ENCODE data around the gene CNOT4.
A peak's percentile ranks its signal among the peaks of the same experiment; 100 is the strongest.

CNOT4 gene, protein sequence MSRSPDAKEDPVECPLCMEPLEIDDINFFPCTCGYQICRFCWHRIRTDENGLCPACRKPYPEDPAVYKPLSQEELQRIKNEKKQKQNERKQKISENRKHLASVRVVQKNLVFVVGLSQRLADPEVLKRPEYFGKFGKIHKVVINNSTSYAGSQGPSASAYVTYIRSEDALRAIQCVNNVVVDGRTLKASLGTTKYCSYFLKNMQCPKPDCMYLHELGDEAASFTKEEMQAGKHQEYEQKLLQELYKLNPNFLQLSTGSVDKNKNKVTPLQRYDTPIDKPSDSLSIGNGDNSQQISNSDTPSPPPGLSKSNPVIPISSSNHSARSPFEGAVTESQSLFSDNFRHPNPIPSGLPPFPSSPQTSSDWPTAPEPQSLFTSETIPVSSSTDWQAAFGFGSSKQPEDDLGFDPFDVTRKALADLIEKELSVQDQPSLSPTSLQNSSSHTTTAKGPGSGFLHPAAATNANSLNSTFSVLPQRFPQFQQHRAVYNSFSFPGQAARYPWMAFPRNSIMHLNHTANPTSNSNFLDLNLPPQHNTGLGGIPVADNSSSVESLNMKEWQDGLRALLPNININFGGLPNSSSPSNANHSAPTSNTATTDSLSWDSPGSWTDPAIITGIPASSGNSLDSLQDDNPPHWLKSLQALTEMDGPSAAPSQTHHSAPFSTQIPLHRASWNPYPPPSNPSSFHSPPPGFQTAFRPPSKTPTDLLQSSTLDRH

DNA sequence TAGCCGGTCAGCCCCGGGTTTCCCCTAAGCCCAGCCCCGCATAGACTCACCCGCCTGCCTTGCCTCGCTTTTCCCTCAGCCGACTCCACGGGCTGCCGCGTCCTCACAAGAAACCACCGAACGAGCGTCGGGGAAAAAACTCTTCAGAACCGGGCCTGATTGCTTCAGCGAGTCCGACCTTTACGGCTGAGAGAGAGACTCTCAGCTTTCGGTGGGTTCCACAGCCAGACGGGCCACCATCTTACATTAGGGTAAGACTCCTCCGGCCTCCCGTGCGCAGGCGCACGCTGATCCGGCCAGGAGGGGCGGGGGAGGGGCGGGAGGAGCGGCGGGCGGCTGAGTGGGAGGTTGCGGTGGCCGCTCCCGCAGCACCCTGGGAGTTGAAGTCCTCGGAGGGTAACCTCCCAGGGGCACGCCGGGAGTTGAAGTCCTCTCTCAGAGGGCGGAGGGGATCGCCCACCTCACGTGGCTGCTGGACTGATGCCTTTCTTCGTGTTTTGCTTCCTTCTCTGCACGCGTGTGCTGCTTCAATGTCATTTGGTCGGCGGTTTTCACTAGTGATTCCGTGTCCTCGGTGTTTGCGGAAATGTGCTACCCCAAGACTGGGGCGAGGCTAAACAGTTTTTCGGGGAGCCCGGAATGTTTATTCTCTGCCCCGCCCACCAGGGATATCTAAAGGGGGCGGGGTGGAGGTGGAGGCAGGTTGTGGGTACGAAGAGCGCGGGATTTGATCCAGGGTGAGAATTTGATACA, at the start of gene CNOT4:
CNOT4 (minus strand) TSS at position 264 of the 753 bp plus-strand sequence. CDS start 71,771 bp downstream, outside the sequence.
- peak; percentile 94 for DNase-seq

DNA sequence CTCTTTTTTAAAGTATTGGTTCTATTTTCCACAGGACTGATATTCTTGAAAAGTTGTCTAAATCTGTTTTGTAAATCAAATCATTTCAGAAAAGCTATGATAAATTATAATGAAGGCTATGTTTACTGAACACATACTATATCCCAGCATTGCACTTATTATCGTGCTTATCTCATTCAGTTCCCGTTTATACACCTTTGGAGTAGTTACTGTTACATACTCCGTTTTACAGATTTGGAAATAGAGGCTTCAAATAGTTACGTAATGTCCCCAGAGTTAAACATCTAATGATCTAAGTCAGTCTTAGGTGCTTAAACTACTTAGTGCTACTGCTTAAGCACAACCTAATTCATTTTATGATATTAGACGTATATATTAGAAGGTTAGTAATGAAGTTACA, 49.0 kb upstream of the CNOT4 start:
- no peak for DNase-seq

DNA sequence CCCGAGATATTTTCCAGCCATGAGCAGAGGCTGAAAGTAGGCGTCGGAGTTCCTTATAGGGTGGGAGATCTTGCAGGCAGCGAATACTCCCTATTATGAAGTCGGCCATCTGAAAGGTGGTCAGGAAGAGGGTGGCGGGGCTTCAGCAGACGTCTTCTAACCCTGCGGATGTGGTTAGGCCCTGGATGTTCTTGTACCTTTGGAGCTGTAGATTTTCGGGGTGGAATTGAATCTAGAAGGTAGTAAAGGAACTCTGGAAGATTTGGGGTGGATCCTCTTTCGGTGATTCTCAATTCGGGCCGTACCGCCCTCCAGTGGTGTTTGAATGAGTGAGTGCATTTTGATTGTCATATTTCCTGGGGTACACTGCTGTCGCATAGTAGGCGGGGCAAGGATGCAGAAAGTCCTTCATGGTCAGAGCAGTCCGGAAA, 48.5 kb upstream of the CNOT4 start:
- peak; percentile 64 for DNase-seq

DNA sequence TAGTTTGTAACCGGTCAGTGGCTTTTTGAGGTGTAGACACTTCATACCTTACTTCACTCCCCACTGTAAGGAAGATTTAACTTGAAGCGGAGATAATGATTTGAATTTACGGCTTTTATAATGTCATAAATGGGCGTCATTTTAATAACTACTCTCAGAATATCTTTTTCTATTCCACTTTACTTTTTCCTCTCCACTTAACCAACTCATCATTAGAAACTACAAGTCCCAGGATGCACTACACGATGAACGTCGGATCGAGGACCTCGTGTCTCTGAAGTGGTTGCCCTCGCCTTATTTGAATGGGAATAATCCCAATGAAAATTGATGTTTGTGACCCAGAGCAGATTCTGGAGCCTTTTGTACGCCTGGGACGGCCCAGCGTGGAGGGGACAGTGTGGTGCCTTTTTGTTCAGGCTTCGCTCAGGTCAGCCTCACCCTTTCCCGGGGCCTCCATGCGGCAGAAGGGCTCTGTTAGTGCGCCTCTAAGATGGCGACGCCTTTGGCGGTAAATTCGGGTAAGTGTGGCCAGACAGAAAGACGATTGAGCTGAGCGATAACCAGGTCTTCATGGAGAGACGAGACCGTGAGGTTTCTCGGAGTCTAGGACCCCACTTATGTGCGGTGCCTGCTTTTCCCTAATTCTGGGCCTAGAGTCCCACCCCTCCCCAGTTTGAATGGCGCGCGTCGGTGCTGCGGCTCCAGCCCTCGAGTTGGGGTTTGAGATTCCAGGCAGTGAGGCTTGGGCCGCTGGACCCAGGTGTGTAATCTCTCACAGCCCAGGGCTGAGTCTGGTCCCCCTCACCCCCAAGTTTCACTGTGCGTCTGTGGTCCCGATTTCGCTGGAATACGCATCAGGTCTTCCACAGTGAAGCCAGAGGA, 47.8 kb upstream of the CNOT4 start, which contains the start of gene NUP205:
NUP205 (plus strand) TSS at position 463 of the 882 bp plus-strand sequence; CDS start at position 491, 28 bp downstream.
- DNase-seq: peak; percentile 81

DNA sequence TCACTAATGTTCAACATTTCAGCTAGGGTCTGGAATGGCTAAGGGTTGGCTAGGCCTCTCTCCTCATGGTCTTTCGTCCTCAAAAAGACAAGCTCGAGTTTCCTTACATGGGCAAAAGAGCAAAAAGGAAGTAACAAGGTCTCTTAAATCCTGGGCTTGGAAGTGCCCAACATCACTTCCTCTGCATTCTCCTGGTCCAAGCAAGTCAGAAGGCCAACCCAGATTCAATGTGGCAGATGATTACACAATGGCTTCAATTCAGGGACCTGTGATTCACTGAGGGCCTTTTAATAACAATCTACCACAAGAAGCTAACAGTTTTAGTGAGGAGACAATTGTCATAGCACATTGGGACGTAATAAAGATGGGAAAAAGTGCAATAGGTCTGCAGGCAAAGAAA, 43.4 kb upstream of the CNOT4 start:
- DNase-seq: no peak

DNA sequence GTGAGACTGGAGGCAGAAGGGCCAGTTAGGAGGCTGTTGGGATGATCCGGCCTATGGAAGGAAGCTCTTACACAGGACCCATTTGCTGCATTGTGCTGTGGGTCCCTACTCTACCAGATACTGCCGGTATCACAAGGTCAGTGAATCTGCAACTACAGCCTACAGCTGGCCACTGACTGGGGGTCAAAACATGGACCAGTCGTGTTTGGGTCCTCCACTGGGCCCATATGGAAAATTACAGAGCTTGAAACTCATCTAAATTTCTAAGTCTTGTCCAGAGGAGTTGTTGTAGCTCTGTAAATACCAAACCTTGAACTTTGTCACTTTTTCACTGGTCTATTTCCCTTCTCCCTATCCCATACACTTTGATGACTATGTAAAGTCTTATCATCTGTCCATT, 42.2 kb upstream of the CNOT4 start:
- DNase-seq: no peak

DNA sequence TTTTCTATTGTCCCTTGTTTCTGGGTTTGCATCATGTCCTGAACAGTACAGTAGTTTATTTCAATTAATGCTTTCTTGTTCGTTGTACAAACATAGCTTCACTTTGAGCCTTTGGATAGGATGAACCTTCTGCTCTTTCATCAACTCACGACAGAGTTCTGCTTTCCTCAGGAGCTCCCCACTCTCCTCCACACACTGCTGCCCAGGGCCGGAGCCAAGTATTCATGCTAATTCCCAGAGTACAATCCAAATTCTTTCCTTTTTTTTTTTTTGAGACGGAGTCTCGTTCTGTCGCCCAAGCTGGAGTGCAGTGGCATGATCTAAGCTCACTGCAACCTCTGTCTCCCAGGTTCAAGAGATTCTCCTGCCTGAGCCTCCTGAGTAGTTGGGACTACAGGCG, 40.3 kb upstream of the CNOT4 start:
- DNase-seq: no peak

DNA sequence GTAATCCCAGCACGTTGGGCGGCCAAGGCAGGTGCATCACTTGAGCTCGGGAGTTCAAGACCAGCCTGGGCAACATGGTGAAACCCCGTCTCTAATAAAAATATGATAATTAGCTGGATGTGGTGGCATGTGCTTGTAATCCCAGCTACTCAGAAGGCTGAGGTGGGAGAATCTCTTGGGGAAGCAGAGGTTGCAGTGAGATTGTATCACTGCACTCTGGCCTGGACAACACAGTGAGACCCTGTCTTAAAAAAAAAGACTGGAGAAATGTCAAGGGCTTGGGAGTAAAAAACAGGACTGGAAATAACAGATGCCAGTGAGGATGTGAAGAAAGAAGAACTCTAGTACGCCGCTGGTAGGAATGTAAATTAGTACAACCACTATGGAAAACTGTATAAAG, 31.1 kb upstream of the CNOT4 start:
- DNase-seq: no peak

DNA sequence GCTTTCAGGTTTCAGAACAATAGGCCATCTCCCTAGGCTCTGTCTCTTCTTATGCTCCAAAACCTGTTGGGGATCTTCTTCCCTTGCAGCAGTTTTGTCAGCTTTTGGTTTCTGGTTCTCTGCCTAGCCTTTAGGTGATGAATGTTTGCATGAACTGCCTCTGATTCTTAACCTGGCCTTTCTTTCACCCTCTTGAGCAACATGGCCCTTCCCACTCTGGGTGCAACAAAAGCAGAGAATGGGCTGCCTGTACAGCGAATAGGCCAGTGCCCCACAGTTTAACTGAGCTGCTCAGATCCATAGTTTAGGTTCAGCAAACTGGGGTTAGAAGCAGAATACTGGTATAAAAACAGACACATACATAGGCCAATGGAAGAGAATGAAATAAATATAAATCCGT, 29.7 kb upstream of the CNOT4 start:
- DNase-seq: no peak

DNA sequence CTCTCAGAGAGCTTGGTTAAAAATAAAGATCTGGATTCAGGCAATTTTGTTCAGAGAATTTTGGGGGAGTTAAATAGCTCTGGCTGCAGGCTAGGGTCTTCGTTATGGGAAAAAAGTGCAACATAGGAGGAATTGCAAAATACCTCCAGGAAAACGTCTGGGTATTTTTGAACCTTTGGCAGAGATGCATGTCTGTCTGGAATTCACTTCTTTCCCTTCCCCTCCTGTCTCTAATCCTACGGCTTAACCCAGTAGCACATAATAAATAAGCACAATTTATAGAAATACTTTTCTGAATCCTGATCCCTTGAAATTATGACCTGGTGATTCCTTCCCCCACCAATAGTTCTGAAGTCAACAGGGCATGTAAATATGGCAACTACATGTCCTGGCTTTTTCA, 28.5 kb upstream of the CNOT4 start:
- no peak for DNase-seq

DNA sequence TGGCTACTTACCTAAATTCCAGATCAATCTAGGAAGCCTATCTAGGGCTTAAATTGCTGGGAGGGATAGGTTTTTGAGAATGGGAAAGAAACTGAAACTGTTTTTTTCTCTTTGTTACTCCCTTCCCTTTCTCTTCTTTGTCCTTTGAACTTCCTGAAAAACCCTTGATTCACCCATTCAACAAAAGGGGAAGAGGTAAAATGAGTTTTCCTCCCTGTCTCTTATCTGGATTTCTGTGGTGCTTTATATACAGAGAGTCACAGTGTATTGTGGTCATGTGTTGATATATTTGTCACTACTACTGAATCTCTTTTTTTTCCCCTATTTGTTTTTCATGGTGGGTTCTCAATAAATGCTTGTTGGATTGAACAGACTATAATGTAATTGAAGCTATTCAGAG, 28.0 kb upstream of the CNOT4 start:
- DNase-seq: no peak

DNA sequence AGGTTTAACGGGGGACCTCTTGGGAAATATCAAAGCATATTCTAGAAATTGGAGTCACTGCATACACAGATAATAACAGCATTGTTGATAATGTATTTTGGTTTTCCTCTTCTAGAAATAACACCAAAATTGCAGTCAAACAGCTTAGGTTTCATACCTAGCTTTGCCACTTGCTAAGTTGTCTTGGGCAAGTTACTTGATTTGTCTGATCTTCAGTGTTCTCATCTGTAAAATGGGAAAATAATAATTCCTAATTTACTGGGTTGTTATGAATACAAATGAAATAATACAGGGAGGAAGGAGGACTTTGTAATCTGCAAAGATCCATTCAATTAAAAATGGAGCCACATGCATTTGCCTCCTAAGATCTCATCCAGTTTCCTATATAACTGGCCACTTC, 27.6 kb upstream of the CNOT4 start:
- no peak for DNase-seq

DNA sequence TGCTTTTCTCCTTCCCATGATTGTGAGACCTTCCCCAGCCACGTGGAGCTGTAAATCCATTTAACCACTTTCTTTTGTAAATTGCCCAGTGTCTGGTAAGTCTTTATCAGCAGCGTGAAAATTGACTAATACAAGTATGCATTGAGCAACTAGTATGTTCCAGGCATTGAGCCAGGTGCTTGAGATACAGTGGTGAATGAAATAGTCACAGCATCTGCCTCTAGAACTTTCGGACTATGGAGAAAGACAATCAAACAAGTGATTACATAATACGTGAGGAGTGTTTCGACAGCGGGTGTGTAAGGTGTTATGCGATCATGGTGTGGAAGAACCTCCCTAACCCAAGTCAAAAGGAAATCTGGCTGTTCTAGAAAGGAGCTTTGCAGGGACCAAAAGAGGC, 26.2 kb upstream of the CNOT4 start:
- peak; percentile 23 for DNase-seq

DNA sequence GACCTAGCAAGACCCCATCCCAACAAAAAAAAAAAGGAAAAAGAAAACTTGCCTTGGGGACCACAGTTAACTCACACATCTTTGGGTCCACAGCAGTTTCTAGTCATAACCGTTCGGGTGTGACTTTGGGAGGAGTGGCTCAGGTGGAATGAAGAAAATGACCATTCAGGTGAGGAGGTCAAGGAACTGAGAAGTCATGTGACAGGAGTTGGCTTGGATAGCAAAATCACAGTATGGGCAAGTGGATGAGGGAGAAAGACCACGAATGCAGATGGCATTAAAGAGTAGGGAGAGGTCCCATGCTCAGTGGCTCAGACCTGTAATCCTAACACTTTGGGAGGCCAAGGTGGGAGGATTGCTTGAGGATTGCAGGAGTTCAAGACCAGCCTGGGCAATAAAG, 17.1 kb upstream of the CNOT4 start:
- no peak for DNase-seq

DNA sequence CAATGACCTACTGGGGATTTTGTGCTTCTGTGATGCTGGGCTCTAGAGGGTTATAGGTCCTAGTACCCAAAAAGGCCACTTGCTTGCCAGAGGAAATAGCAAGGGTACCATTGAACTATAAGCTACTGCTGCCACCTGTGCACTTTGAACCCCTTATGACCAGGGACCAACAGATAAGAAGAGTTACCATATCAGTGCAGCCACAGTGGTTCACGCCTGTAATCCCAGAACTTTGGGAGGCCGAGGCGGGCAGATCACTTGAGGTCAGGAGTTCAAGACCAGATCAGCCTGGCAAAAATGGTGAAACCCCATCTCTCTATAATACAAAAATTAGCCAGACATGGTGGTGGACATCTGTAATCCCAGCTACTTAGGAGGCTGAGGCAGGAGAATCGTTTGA, 15.5 kb upstream of the CNOT4 start:
- no peak for DNase-seq

DNA sequence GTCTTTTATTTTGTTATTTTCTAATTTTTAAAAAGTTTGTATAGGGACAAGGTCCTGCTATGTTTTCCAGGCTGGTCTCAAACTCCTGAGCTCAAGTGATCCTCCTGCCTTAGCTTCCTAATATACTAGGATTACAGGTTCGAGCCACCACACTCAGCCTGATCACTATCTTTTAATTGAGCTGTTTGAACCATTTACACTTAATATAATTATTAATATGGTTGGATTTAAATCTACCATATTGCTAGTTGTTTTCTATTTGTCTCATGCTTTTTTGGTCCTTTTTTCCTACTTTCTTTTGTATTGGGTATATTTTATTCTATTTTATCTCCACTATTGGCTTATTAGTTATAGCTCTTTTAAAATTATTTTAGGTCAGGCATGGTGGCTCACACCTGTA, 13.2 kb upstream of the CNOT4 start:
- no peak for DNase-seq

DNA sequence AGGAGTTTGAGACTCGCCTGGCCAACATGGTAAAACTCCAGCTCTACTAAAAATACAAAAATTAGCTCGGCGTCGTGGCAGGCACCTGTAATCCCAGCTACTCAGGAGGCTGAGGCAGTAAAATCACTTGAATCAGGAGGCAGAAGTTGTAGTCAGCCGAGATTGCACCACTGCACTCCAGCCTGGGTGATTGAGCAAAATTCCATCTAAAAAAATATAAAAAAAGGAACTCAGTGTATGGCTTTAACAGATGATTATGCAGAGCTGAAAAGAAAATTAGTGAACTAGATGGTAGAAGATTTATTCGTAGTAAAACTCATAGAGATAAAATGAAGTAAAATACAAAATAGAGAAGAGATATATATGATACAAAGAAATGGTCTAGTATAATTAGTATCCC, 12.6 kb upstream of the CNOT4 start:
- no peak for DNase-seq

DNA sequence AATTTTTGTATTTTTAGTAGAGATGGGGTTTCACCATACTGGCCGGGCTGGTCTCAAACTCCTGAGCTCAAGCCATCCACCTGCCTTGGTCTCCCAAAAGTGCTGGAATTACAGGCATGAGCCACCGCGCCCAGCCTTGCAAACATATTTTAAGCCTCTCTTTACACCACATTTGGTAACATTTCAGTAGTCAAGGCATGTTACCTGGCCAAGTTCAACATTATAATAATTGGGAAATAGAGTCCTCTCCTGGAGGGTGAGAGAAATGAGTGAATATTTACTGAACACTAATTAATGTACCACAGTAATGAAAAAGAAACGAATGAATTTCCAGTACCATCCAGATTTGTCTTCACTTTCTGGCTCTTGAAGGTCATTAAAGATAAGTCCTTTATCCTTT, 10.0 kb upstream of the CNOT4 start:
- no peak for DNase-seq

DNA sequence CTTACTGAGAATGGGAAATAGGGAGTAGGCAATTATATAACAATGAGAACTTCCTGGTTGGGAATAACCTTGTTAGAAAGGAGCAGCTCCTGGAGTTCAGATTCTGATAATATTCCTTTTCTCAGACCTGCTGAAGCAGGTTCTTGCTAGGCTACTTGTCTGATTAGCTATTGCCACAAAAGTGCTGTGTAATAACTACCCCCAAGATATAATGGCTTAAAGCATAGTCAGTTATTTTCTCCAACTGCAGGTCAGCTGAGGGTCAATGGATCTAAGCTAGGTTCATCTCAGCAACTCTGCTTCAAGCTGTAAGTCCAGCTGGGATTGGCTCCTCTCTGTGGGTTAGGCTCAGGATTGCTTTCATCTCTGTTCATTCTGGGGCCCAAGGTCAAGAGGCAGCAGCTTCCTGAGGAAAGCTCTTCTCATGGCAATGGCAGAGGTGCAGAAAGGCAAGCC, 9.4 kb upstream of the CNOT4 start:
- DNase-seq: no peak

DNA sequence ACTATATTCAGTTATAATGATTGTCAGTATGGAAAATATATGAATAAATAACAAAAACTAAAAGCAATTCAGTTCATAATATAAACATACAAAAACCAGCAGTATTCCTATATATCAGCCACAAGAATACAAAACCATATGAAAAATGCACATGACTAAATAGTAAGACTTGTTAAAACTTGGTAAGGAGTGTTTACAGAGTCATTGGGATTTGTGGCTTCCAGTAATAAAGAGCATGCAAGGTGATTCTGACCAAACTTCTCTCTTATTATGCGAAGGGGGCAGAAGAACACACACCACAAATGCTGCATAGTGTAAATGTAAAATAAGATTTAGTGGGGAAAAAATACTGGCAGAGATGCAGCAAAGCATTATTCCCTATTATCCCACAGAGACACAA, 8.8 kb upstream of the CNOT4 start:
- DNase-seq: no peak

DNA sequence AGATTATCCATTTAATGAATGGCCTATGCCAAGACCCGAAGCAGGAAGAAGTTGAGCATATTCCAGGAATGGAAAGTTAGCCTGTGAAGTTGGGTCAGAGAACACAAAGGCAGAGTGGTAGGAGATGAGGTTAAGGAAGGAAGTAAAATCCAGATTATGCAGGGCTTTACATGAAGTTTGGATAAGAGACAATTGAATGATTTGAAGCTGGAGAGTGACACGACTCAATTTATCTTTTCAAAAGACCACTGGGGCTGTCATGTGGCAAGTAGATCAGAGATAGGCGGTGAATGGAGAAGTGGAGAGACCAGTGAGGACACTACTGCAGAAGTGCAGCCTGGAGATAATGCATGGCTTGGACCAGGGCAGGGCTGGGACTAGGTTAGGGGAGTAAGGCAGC, 7.2 kb upstream of the CNOT4 start:
- no peak for DNase-seq

DNA sequence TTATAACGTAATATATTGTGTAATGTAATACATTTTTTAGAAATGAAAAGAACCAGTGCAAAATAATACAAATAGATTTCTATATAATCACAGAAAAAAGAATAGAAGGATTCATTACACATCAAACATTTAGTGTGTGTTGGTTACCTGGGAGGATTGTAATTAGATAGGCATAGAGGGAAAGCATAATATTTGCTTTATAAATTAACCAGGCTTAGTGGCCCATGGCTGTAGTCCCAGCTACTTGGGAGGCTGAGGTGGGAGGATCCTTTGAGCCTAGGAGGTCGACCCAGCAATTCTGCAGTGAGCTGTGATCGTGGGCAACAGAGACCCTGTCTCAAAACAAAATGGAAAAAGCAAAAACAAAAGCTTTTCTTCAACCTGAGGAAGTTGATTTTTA, 5.0 kb upstream of the CNOT4 start:
- no peak for DNase-seq

Measured in fibroblast of skin of right quadriceps (primary cell).